GM21723 (cell line): ENCODE results near the gene IFNA7.
"Not testable (repeated sequence)": the region's sequence is repeated elsewhere in the genome, so short reads cannot be mapped to it uniquely, and the experiment has no call there.

ENCODE experiments used
- ATAC-seq: cut with Tn5 transposase; IDR thresholded peaks from one replicate; pipeline ENCODE4 v1.9.1; 2021; ENCODE audit warnings: mild to moderate bottlenecking, moderate library complexity; ENCODE audit not compliant: unreplicated experiment

IFNA7 gene

GRCh38 chr9:21182810-21183736 lies 18.9 kb downstream of the IFNA7 start:
- peak; percentile 97 for ATAC-seq

- no peak for ATAC-seq
Observed at GRCh38 chr9:21174671-21175070, 27.3 kb downstream of the IFNA7 start.

- ATAC-seq: no peak
Observed at GRCh38 chr9:21172156-21172555, 29.8 kb downstream of the IFNA7 start.

GRCh38 chr9:21171351-21171750 lies 30.7 kb downstream of the IFNA7 start:
- no peak for ATAC-seq

- not testable (repeated sequence) for ATAC-seq
Observed at GRCh38 chr9:21166560-21166959, 35.4 kb downstream of the IFNA7 start, which contains the start of gene IFNA21. Gene IFNA21, minus strand, starts transcription at chr9:21166660. Its CDS starts 48 bp downstream, at chr9:21166612.

- ATAC-seq: no peak
Observed at GRCh38 chr9:21165516-21165915, 36.5 kb downstream of the IFNA7 start.

- peak; percentile 95 for ATAC-seq
Observed at GRCh38 chr9:21160178-21160577, 41.8 kb downstream of the IFNA7 start.

GRCh38 chr9:21155501-21155900 lies 46.5 kb downstream of the IFNA7 start:
- no peak for ATAC-seq

GRCh38 chr9:21154018-21154608 lies 47.9 kb downstream of the IFNA7 start:
- ATAC-seq: peak; percentile 92

- peak; percentile 40 for ATAC-seq
Observed at GRCh38 chr9:21153336-21154017, 48.5 kb downstream of the IFNA7 start.
